Endothelial cell of umbilical vein (primary cell): ENCODE measurements around the gene ITGA8.

Source experiments
- CTCF ChIP-seq, 2 donors: IDR thresholded peaks; 1 replicate in 1 of 2; 2 replicates in 1 of 2; pipeline ENCODE4 v1.5.1; 2011; ENCODE audit warnings: low read length in 2 of 2, mild to moderate bottlenecking in 2 of 2, moderate library complexity in 2 of 2, control low read depth in 1 of 2, inconsistent platforms in 1 of 2, low read depth in 1 of 2; ENCODE audit not compliant: insufficient read depth in 1 of 2; ENCODE audit errors: extremely low read depth in 1 of 2
- EZH2 ChIP-seq: IDR thresholded peaks from 2 replicates; pipeline ENCODE4 v1.6.1; 2012; ENCODE audit warnings: borderline replicate concordance, low read depth, mild to moderate bottlenecking, moderate library complexity, low read length, inconsistent platforms; ENCODE audit not compliant: severe bottlenecking
- GATA2 ChIP-seq: IDR thresholded peaks from 2 replicates; pipeline ENCODE4 v1.7.0; 2011; ENCODE audit warnings: low read depth, mild to moderate bottlenecking, moderate library complexity, mixed read lengths, low read length; ENCODE audit not compliant: insufficient read length, insufficient read depth
- JUN ChIP-seq: IDR thresholded peaks from 2 replicates; pipeline ENCODE4 v1.6.1; 2011; ENCODE audit warnings: borderline replicate concordance, low read depth; ENCODE audit not compliant: insufficient read length, insufficient read depth
- MAX ChIP-seq: IDR thresholded peaks from 2 replicates; pipeline ENCODE4 v1.6.1; 2011; ENCODE audit not compliant: insufficient read depth, insufficient read length
- POLR2A ChIP-seq: IDR thresholded peaks from 2 replicates; pipeline ENCODE4 v1.6.1; 2012; ENCODE audit warnings: low read depth, mild to moderate bottlenecking, control low read depth, low read length
- POLR2AphosphoS5 ChIP-seq: IDR thresholded peaks from 2 replicates; pipeline ENCODE4 v1.6.1; 2012; ENCODE audit warnings: low read depth, mild to moderate bottlenecking, control low read depth, low read length, moderate library complexity; ENCODE audit not compliant: insufficient read depth

GRCh38 chr10:15591431-15591830 is 128.3 kb downstream of the ITGA8 start:
- TF ChIP-seq POLR2A = no peak
- TF ChIP-seq CTCF (IDR thresholded peaks at IDR 0.05; ENCODE audit: extremely low read depth in 1 of 2, insufficient read depth in 1 of 2, low read depth in 1 of 2, low read length in 2 of 2) = no peak
- TF ChIP-seq JUN = no peak
- no peak for TF ChIP-seq EZH2
- TF ChIP-seq MAX = no peak
- TF ChIP-seq POLR2AphosphoS5 = no peak
- TF ChIP-seq GATA2 = no peak
